ENCODE measurements around the gene SGSM2.

SGSM2 gene

GRCh38 chr17:2379489-2380225, 42.4 kb downstream of the SGSM2 start:
- TF ChIP-seq CTCF (IDR thresholded peaks at IDR 0.05; ENCODE audit: insufficient read depth, low read length, poor library complexity, severe bottlenecking) = no peak
- Histone ChIP-seq H3K4me3 (replicated peaks; ENCODE audit: low read depth, low read length) (no peak overlapping the region), H3K36me3 (ENCODE audit: control insufficient read depth, insufficient read depth, low read length) (peaks cover 4% of the 10 kb centered on the region), H3K27me3 (replicated peaks; ENCODE audit: control insufficient read depth, insufficient read depth, low read length) (no peaks in the 10 kb centered on the region)
- no peak for DNase-seq (ENCODE audit: extremely low read depth, insufficient read length)

- no peak for TF ChIP-seq CTCF (IDR thresholded peaks at IDR 0.05; ENCODE audit: insufficient read depth, low read length, poor library complexity, severe bottlenecking)
- no peak for DNase-seq (ENCODE audit: extremely low read depth, insufficient read length)
Measured at GRCh38 chr17:2380226-2380922, 43.1 kb downstream of the SGSM2 start.

GRCh38 chr17:2380950-2381649, 43.8 kb downstream of the SGSM2 start:
- no peak for TF ChIP-seq CTCF (IDR thresholded peaks at IDR 0.05; ENCODE audit: insufficient read depth, low read length, poor library complexity, severe bottlenecking)
- Histone ChIP-seq H3K36me3 (ENCODE audit: control insufficient read depth, insufficient read depth, low read length) (peaks cover 9% of the 10 kb centered on the region), H3K4me3 (replicated peaks; ENCODE audit: low read depth, low read length) (no peak overlapping the region), H3K27me3 (replicated peaks; ENCODE audit: control insufficient read depth, insufficient read depth, low read length) (no peaks in the 10 kb centered on the region)
- DNase-seq (ENCODE audit: extremely low read depth, insufficient read length) = no peak

More at GRCh38 chr17:2380226-2380922, 43.1 kb downstream of the SGSM2 start:
- Histone ChIP-seq H3K27me3 (replicated peaks; ENCODE audit: control insufficient read depth, insufficient read depth, low read length) (no peaks in the 10 kb centered on the region), H3K36me3 (ENCODE audit: control insufficient read depth, insufficient read depth, low read length) (peaks cover 4% of the 10 kb centered on the region), H3K4me3 (replicated peaks; ENCODE audit: low read depth, low read length) (no peak overlapping the region)

- Histone ChIP-seq H3K4me3 (replicated peaks; ENCODE audit: low read depth, low read length) (no peak overlapping the region), H3K36me3 (ENCODE audit: control insufficient read depth, insufficient read depth, low read length) (peaks cover 9% of the 10 kb centered on the region), H3K27me3 (replicated peaks; ENCODE audit: control insufficient read depth, insufficient read depth, low read length) (no peaks in the 10 kb centered on the region)
- no peak for DNase-seq (ENCODE audit: extremely low read depth, insufficient read length)
- TF ChIP-seq CTCF (IDR thresholded peaks at IDR 0.05; ENCODE audit: insufficient read depth, low read length, poor library complexity, severe bottlenecking) = no peak
Measured at GRCh38 chr17:2383628-2384167, 46.4 kb downstream of the SGSM2 start.

GRCh38 chr17:2384439-2385127, 47.3 kb downstream of the SGSM2 start:
- no peak for TF ChIP-seq CTCF (IDR thresholded peaks at IDR 0.05; ENCODE audit: insufficient read depth, low read length, poor library complexity, severe bottlenecking)
- H3K36me3 ChIP-seq (ENCODE audit: control insufficient read depth, insufficient read depth, low read length) = peaks cover 10% of the 10 kb centered on the region
- no peak for DNase-seq (ENCODE audit: extremely low read depth, insufficient read length)
- no peaks in the 10 kb centered on the region for H3K27me3 ChIP-seq (replicated peaks; ENCODE audit: control insufficient read depth, insufficient read depth, low read length)
- H3K4me3 ChIP-seq (replicated peaks; ENCODE audit: low read depth, low read length) = no peak overlapping the region

Data from GM06990 (cell line).